Activated CD4-positive, alpha-beta T cell treated with anti-CD3 and anti-CD28 coated beads, Interleukin-2, amount 10 ng/mL, durations not matched to agents 24 days and 14 days (primary cell): ENCODE data around the gene VPS51. TPM values are rescaled to one million over a fixed set of nuclear protein-coding genes. Genes with fewer than 3 reads are reported as not detected.

Experiments
- DNase-seq: peaks from one replicate; pipeline ENCODE4 v3.0.0; 2022
- H3K27ac Mint-ChIP-seq: one replicate; pipeline ENCODE4 v1.8.0; 2022; ENCODE audit warnings: mild to moderate bottlenecking, mixed read lengths
- H3K27me3 Mint-ChIP-seq: one replicate; pipeline ENCODE4 v1.8.0; 2022; ENCODE audit warnings: mixed read lengths
- H3K36me3 Mint-ChIP-seq: one replicate; pipeline ENCODE4 v1.8.0; 2022; ENCODE audit warnings: low read depth, mild to moderate bottlenecking, mixed read lengths
- H3K4me1 Mint-ChIP-seq: one replicate; pipeline ENCODE4 v1.8.0; 2021; ENCODE audit warnings: mixed read lengths
- H3K4me3 Mint-ChIP-seq: one replicate; pipeline ENCODE4 v1.8.0; 2022; ENCODE audit warnings: mild to moderate bottlenecking, moderate library complexity, mixed read lengths
- H3K9me3 Mint-ChIP-seq: one replicate; pipeline ENCODE4 v1.8.0; 2021; ENCODE audit warnings: mixed read lengths
- intact Hi-C: fragments of 100-400 bp; cut with micrococcal nuclease; formaldehyde crosslinking; loops from one replicate; pipeline ENCODE4 v1.15.1; 2023
- total RNA-seq: library from RNA; stranded (reverse); gene quantifications from 2 replicates; pipeline ENCODE4 v1.2.3, GENCODE V29; 2022

The VPS51 gene
- total RNA-seq, 1 donor from 2014 or later = 127 TPM

GRCh38 chr11:65063532-65063931 lies 32.5 kb upstream of the VPS51 start:
- Mint-ChIP-seq H3K9me3 (no peaks in the 10 kb centered on the region), H3K4me1 (peaks cover 11% of the 10 kb centered on the region), H3K4me3 (no peak overlapping the region), H3K27ac (no peak overlapping the region), H3K36me3 (no peaks in the 10 kb centered on the region), H3K27me3 (no peaks in the 10 kb centered on the region)
- intact Hi-C loops = no loop called here
- DNase-seq = no peak

GRCh38 chr11:65064847-65065240 lies 31.2 kb upstream of the VPS51 start:
- Mint-ChIP-seq H3K4me1 (peaks cover 11% of the 10 kb centered on the region), H3K27me3 (no peaks in the 10 kb centered on the region), H3K9me3 (no peaks in the 10 kb centered on the region), H3K36me3 (no peaks in the 10 kb centered on the region), H3K4me3 (no peak overlapping the region), H3K27ac (no peak overlapping the region)
- no peak for DNase-seq
- intact Hi-C loops = no loop called here

GRCh38 chr11:65065851-65066250 lies 30.2 kb upstream of the VPS51 start:
- H3K36me3 Mint-ChIP-seq = no peaks in the 10 kb centered on the region
- intact Hi-C loops = no loop called here
- no peak overlapping the region for H3K27ac Mint-ChIP-seq
- H3K27me3 Mint-ChIP-seq = no peaks in the 10 kb centered on the region
- no peak overlapping the region for H3K4me3 Mint-ChIP-seq
- no peak for DNase-seq
- peaks cover 3% of the 10 kb centered on the region for H3K4me1 Mint-ChIP-seq
- no peaks in the 10 kb centered on the region for H3K9me3 Mint-ChIP-seq

DNA sequence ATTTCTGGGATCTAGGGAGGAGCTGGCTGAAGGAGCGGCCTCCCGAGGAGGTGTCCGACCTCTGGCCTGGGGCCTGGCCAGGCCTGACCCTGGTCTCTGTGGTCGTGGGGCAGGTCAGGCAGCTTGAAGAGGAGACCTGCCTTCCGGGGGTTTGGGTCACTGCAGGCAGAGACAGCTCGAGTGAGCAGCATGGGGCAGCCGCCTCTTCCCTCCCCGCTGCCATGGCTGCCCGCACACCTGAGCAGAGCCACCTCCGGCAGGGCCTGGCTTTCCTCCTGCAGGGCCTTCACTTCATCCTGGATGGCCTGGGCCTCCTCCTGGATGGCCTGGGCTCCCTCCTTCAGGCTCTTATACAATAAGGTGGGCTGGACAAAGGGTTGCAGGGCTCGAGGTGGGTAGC lies 29.7 kb upstream of the VPS51 start:
- no peak overlapping the region for H3K4me3 Mint-ChIP-seq
- H3K27me3 Mint-ChIP-seq = no peaks in the 10 kb centered on the region
- no peak for DNase-seq
- no peaks in the 10 kb centered on the region for H3K4me1 Mint-ChIP-seq
- no peak overlapping the region for H3K27ac Mint-ChIP-seq
- H3K9me3 Mint-ChIP-seq = no peaks in the 10 kb centered on the region
- H3K36me3 Mint-ChIP-seq = no peaks in the 10 kb centered on the region
- intact Hi-C loops = no loop called here

DNA sequence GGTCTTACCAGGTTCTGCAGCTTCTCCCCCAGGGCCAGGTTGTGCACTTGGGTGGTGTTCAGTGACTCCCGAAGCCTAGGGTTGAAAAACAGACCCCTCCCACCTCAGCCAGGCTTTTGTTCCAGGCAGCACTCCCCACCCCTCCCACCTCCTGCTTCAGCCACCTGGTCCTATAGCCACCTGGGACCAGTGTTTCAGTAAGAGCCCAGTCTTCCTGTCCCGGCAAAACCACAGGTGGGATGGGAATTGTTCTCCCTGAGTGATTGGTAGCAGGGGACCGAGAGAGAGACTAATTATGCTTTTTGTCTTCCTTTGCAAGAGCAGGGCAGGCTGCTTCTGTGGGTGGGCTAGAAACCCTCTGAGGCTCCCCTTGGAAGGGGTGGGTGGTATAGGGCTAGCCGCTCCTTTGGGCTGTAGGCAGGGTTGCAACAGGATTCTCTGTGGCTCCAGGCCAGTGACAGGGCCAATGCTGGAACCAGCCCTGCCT lies 29.2 kb upstream of the VPS51 start:
- Mint-ChIP-seq H3K36me3 (no peaks in the 10 kb centered on the region), H3K4me3 (no peak overlapping the region), H3K27ac (no peak overlapping the region), H3K4me1 (no peaks in the 10 kb centered on the region), H3K9me3 (no peaks in the 10 kb centered on the region), H3K27me3 (no peaks in the 10 kb centered on the region)
- intact Hi-C loops = no loop called here
- no peak for DNase-seq

DNA sequence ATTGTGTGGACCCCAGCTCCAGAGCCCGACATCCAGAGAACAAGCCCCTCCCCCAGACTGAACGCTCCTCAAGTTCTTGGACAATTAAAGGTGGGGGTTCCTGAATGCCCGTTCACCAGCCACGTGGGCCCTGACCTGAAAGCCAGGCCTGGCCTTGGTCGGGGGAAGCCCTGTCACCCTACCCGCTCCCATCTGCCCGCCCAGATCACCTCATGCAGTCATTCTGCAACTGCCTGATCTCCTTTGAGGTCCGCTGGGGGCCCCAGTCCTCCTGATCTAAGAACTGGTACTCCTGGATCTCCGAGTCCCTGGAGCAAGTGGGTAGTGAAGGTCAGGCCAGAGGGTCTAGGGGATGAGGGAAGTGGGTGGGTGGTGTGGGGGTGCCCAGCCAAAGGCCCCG lies 28.6 kb upstream of the VPS51 start:
- no peaks in the 10 kb centered on the region for H3K9me3 Mint-ChIP-seq
- H3K4me1 Mint-ChIP-seq = no peaks in the 10 kb centered on the region
- no peaks in the 10 kb centered on the region for H3K36me3 Mint-ChIP-seq
- intact Hi-C loops = no loop called here
- no peak for DNase-seq
- H3K27me3 Mint-ChIP-seq = no peaks in the 10 kb centered on the region
- no peak overlapping the region for H3K27ac Mint-ChIP-seq
- H3K4me3 Mint-ChIP-seq = no peak overlapping the region

DNA sequence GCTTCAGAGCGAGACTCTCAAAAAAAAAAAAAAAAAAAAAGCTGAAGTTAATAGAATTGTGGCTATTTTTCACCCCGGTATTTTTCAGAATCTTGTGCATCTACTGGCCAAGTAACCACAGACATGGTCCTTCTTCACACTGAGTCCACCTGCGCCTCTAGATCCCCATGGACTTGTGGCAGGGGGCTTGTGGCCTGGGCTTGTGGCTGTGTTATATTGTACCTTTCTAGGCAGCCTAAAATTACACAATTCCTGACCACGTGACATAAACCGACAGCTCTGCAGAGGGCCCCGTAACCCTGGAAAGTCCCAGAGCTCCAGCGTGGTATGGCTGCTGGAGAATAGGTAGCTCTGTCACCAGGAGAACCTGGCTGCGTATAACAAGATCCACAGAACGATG lies 26.8 kb upstream of the VPS51 start:
- no peaks in the 10 kb centered on the region for H3K36me3 Mint-ChIP-seq
- no peaks in the 10 kb centered on the region for H3K4me1 Mint-ChIP-seq
- intact Hi-C loops = no loop called here
- H3K4me3 Mint-ChIP-seq = no peak overlapping the region
- H3K27me3 Mint-ChIP-seq = no peaks in the 10 kb centered on the region
- no peak overlapping the region for H3K27ac Mint-ChIP-seq
- no peaks in the 10 kb centered on the region for H3K9me3 Mint-ChIP-seq
- DNase-seq = no peak

- Mint-ChIP-seq H3K4me1 (peaks cover 2% of the 10 kb centered on the region), H3K36me3 (peaks cover 7% of the 10 kb centered on the region), H3K4me3 (no peak overlapping the region), H3K9me3 (no peaks in the 10 kb centered on the region), H3K27me3 (no peaks in the 10 kb centered on the region), H3K27ac (no peak overlapping the region)
- intact Hi-C loops = no loop called here
- DNase-seq = no peak
Observed at GRCh38 chr11:65071907-65072630, 23.9 kb upstream of the VPS51 start.

DNA sequence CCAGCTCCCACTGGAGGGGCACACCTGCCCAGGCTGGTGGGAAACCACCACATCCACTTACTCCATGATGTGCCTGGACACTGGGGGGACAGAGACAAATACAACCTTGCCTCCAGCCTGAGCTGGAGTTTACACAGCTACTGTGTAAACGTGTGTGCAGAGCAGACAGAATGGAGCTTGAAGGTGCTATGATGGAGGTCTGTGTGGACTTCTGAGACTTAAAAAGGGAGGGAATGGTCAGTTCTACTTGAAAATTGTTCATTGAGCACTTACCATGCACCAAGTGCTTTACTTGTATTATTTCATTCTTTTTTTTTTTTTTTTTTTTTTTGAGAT lies 23.4 kb upstream of the VPS51 start:
- H3K4me3 Mint-ChIP-seq = no peak overlapping the region
- DNase-seq = no peak
- H3K36me3 Mint-ChIP-seq = peaks cover 12% of the 10 kb centered on the region
- intact Hi-C loops = no loop called here
- H3K9me3 Mint-ChIP-seq = no peaks in the 10 kb centered on the region
- H3K27me3 Mint-ChIP-seq = no peaks in the 10 kb centered on the region
- peaks cover 4% of the 10 kb centered on the region for H3K4me1 Mint-ChIP-seq
- no peak overlapping the region for H3K27ac Mint-ChIP-seq

GRCh38 chr11:65077451-65077850 lies 18.6 kb upstream of the VPS51 start:
- Mint-ChIP-seq H3K4me3 (no peak overlapping the region), H3K27ac (no peak overlapping the region), H3K36me3 (peaks cover 46% of the 10 kb centered on the region), H3K4me1 (peaks cover 31% of the 10 kb centered on the region), H3K27me3 (no peaks in the 10 kb centered on the region), H3K9me3 (no peaks in the 10 kb centered on the region)
- intact Hi-C loops = no loop called here
- no peak for DNase-seq

DNA sequence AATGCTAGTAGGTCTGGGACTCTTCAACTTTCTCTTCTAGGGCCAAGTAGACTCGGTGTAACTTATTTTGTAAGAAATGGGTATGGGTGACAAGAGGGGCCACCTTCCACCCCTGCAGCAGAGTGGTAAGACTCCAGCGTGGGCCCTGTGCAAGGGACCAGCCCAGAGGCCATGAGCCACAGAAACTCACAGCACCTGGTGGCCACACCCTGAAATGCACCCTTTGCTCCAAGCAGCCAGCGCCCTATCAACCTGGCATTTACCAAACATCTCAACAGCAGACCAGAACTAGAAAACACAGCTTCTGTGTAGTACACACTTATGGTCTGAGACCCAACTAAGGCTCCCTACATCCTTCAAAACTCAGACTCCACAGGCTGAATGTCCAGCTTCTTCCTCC lies 17.9 kb upstream of the VPS51 start:
- H3K27me3 Mint-ChIP-seq = no peaks in the 10 kb centered on the region
- DNase-seq = peak; percentile 92
- peaks cover 37% of the 10 kb centered on the region for H3K4me1 Mint-ChIP-seq
- H3K27ac Mint-ChIP-seq = peak overlapping the region; percentile 65
- peaks cover 52% of the 10 kb centered on the region for H3K36me3 Mint-ChIP-seq
- H3K4me3 Mint-ChIP-seq = no peak overlapping the region
- no peaks in the 10 kb centered on the region for H3K9me3 Mint-ChIP-seq
- intact Hi-C loops = no loop called here

DNA sequence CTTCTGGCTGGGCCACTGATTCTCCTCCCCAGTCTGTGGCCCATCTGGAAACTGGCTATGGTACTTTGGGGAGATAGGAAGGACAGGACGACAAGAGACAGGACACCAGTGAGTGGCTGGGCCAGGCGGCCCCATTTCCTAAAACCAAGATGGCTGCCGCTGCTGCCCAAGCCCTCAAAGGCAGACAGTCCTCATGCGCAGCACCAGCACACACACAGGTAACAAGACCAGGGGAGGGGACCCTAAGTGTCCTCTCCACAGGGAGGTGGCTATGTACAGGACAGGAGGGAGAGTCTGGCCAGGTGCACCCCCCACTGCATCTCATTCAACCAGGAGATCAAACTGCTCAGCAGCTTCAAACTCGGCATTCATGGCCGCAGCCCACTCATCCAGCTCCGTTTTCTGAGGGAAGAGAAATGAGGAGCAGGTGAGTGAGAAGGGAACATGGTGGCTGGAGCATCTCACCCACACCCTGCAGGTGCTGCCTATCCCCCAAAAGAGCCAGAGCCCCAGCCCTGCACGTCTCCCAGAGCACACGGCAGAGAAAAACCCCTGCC lies 17.1 kb upstream of the VPS51 start:
- H3K27me3 Mint-ChIP-seq = peaks cover under 1% of the 10 kb centered on the region
- no peak for DNase-seq
- no peak overlapping the region for H3K4me3 Mint-ChIP-seq
- peak overlapping the region; percentile 65 for H3K27ac Mint-ChIP-seq
- peaks cover 43% of the 10 kb centered on the region for H3K4me1 Mint-ChIP-seq
- H3K36me3 Mint-ChIP-seq = peaks cover 57% of the 10 kb centered on the region
- H3K9me3 Mint-ChIP-seq = no peaks in the 10 kb centered on the region
- intact Hi-C loops = no loop called here

- Mint-ChIP-seq H3K27me3 (peaks cover 2% of the 10 kb centered on the region), H3K4me1 (peaks cover 52% of the 10 kb centered on the region), H3K27ac (peak overlapping the region; percentile 99), H3K4me3 (peak overlapping the region; percentile 99), H3K36me3 (peaks cover 60% of the 10 kb centered on the region), H3K9me3 (no peaks in the 10 kb centered on the region)
- DNase-seq = no peak
- intact Hi-C loops = no loop called here
Observed at GRCh38 chr11:65083134-65083833, 12.7 kb upstream of the VPS51 start.

- Mint-ChIP-seq H3K36me3 (peaks cover 62% of the 10 kb centered on the region), H3K4me1 (peaks cover 46% of the 10 kb centered on the region), H3K9me3 (no peaks in the 10 kb centered on the region), H3K27ac (peak within 1 kb of the TSS; percentile 99), H3K4me3 (peak within 1 kb of the TSS; percentile 99), H3K27me3 (peaks cover 2% of the 10 kb centered on the region)
- intact Hi-C loops = loop anchor here (1.0 kb wide), 6 partner anchors 12 to 70 kb away; partner anchors contain the start of genes ARL2, FAU, MRPL49 and SNX15
- peak; percentile 100 for DNase-seq
Observed at GRCh38 chr11:65083834-65084597, 12.0 kb upstream of the VPS51 start, which contains the start of the genes CDCA5 and ZFPL1. Gene CDCA5, minus strand, starts transcription at chr11:65084040. Its CDS starts 62 bp downstream, at chr11:65083978. Gene ZFPL1, plus strand, starts transcription at chr11:65084222. Its CDS starts 477 bp downstream, at chr11:65084699.
